DOHH2 (cell line): Measurements from ENCODE around the gene TRNP1.

Source experiments
- CTCF ChIP-seq: fragments of 200-600 bp; sonication (generic); IDR thresholded peaks from one replicate; pipeline ENCODE4 v1.5.1; 2014; ENCODE audit warnings: antibody characterized with exemption, mild to moderate bottlenecking, low read depth, low read length; ENCODE audit not compliant: poor library complexity, severe bottlenecking
- EZH2phosphoT487 ChIP-seq: fragments of 200-600 bp; sonication (generic); IDR thresholded peaks from 2 replicates; pipeline ENCODE4 v1.6.1; 2017; ENCODE audit warnings: borderline replicate concordance, mild to moderate bottlenecking, antibody characterized with exemption, low read length, moderate library complexity, mixed read lengths

- TF ChIP-seq CTCF (no peak), EZH2phosphoT487 (no peak)
These were observed 28.0 kb downstream of the TRNP1 start for GRCh38 chr1:27021354-27022031.
